CD4-positive, CD25-positive, alpha-beta regulatory T cell (primary cell): ENCODE measurements around the gene SH3RF1. TPM values are rescaled to one million over a fixed set of nuclear protein-coding genes. Genes with fewer than 3 reads are reported as not detected.

Experiments used
- ATAC-seq, 2 donors: fragments of 150-1000 bp; cut with Tn5 transposase; one replicate each; pipeline ENCODE4 v1.10.0; 2021; ENCODE audit warnings: low read depth in 2 of 2, moderate number of reproducible peaks in 2 of 2, moderate library complexity in 1 of 2
- DNase-seq, 3 donors: peaks; one replicate each; pipeline versions ENCODE4 v3.0.0 to v3.0.0-alpha.2; 2012 to 2022; ENCODE audit warnings: mixed read lengths in 1 of 3
- H3K27ac ChIP-seq: one replicate; pipeline ENCODE4 v1.7.0; 2013; ENCODE audit warnings: mild to moderate bottlenecking, low read length; ENCODE audit not compliant: insufficient read depth, poor library complexity, severe bottlenecking
- H3K27me3 ChIP-seq: one replicate; pipeline ENCODE4 v1.7.0; 2013; ENCODE audit warnings: low read length; ENCODE audit not compliant: control insufficient read depth, insufficient read depth
- H3K36me3 ChIP-seq: one replicate; pipeline ENCODE4 v1.7.0; 2013; ENCODE audit warnings: mild to moderate bottlenecking, low read length, moderate library complexity; ENCODE audit not compliant: control insufficient read depth, insufficient read depth
- H3K4me1 ChIP-seq: 2 replicates; pipeline ENCODE4 v1.7.0; 2013; ENCODE audit warnings: mild to moderate bottlenecking, low read length; ENCODE audit not compliant: insufficient read depth, control insufficient read depth, poor library complexity, severe bottlenecking
- H3K4me3 ChIP-seq: one replicate; pipeline ENCODE4 v1.7.0; 2013; ENCODE audit warnings: low read depth, mild to moderate bottlenecking, low read length, moderate library complexity
- H3K9me3 ChIP-seq, 2 experiments: 1 replicate in 1 of 2; 2 replicates in 1 of 2; pipeline ENCODE4 v1.7.0; 2013; ENCODE audit warnings: low read length in 2 of 2, mild to moderate bottlenecking in 1 of 2, moderate library complexity in 1 of 2; ENCODE audit not compliant: control insufficient read depth in 2 of 2
- H3K27ac Mint-ChIP-seq, 3 donors: one replicate each; pipeline ENCODE4 v1.8.0; 2020 to 2022; ENCODE audit warnings: mild to moderate bottlenecking in 3 of 3, mixed read lengths in 3 of 3, moderate library complexity in 2 of 3
- H3K27me3 Mint-ChIP-seq: one replicate; pipeline ENCODE4 v1.8.0; 2022; ENCODE audit warnings: mild to moderate bottlenecking, mixed read lengths
- H3K36me3 Mint-ChIP-seq: one replicate; pipeline ENCODE4 v1.8.0; 2020; ENCODE audit warnings: mixed read lengths
- H3K4me1 Mint-ChIP-seq, 4 donors: one replicate each; pipeline ENCODE4 v1.8.0; 2020 to 2022; ENCODE audit warnings: mixed read lengths in 4 of 4, mild to moderate bottlenecking in 1 of 4
- H3K4me3 Mint-ChIP-seq, 4 donors: one replicate each; pipeline ENCODE4 v1.8.0; 2020 to 2022; ENCODE audit warnings: mild to moderate bottlenecking in 4 of 4, mixed read lengths in 4 of 4, moderate library complexity in 3 of 4
- H3K9me3 Mint-ChIP-seq, 7 donors: one replicate each; pipeline ENCODE4 v1.8.0; 2020 to 2022; ENCODE audit warnings: mixed read lengths in 7 of 7, mild to moderate bottlenecking in 3 of 7, moderate library complexity in 2 of 7
- polyA plus RNA-seq, 4 donors: library from polyadenylated mRNA; unstranded; fragments of 300-500 nt; fragmentation: Illumina TruSeq; gene quantifications; one replicate each; pipeline ENCODE4 v1.2.3, GENCODE V29; 2021
- total RNA-seq: library from RNA; stranded (reverse); gene quantifications from one replicate; pipeline ENCODE4 v1.2.3, GENCODE V29; 2022

SH3RF1 gene
- total and polyA plus RNA-seq, 5 donors from 2014 or later = 0.69 TPM; not detected in 4

GRCh38 chr4:169254546-169254983 lies 16.2 kb downstream of the SH3RF1 start:
- no peaks in the 10 kb centered on the region for H3K36me3 ChIP-seq
- H3K27ac ChIP-seq = no peak overlapping the region
- no peaks in the 10 kb centered on the region for H3K4me1 ChIP-seq
- no peaks in the 10 kb centered on the region for H3K9me3 Mint-ChIP-seq
- no peak for DNase-seq
- peaks cover 16% of the 10 kb centered on the region for H3K27me3 Mint-ChIP-seq
- no peaks in the 10 kb centered on the region for H3K36me3 Mint-ChIP-seq
- no peaks in the 10 kb centered on the region for H3K9me3 ChIP-seq
- H3K4me3 ChIP-seq = no peak overlapping the region
- H3K27ac Mint-ChIP-seq = no peak overlapping the region
- no peak overlapping the region for H3K4me3 Mint-ChIP-seq
- no peaks in the 10 kb centered on the region for H3K27me3 ChIP-seq
- ATAC-seq = no peak
- H3K4me1 Mint-ChIP-seq = no peaks in the 10 kb centered on the region

GRCh38 chr4:169253904-169254303 lies 16.9 kb downstream of the SH3RF1 start:
- DNase-seq (no peak), ATAC-seq (no peak)
- Histone ChIP-seq H3K4me3 (no peak overlapping the region), H3K4me1 (no peaks in the 10 kb centered on the region), H3K9me3 (no peaks in the 10 kb centered on the region), H3K36me3 (no peaks in the 10 kb centered on the region), H3K27ac (no peak overlapping the region), H3K27me3 (no peaks in the 10 kb centered on the region)
- Mint-ChIP-seq H3K4me3 (no peak overlapping the region), H3K9me3 (no peaks in the 10 kb centered on the region), H3K36me3 (no peaks in the 10 kb centered on the region), H3K27me3 (peaks cover 16% of the 10 kb centered on the region), H3K27ac (no peak overlapping the region), H3K4me1 (no peaks in the 10 kb centered on the region)

- ATAC-seq (no peak), DNase-seq (no peak)
- H3K4me3 ChIP-seq = no peak overlapping the region
- no peaks in the 10 kb centered on the region for H3K27me3 ChIP-seq
- H3K4me1 ChIP-seq = no peaks in the 10 kb centered on the region
- no peak overlapping the region for H3K4me3 Mint-ChIP-seq
- no peaks in the 10 kb centered on the region for H3K9me3 ChIP-seq
- H3K9me3 Mint-ChIP-seq = peaks cover 0 to 2% (median 0%) of the 10 kb centered on the region in 7 donors
- no peak overlapping the region for H3K27ac ChIP-seq
- H3K27me3 Mint-ChIP-seq = peaks cover 16% of the 10 kb centered on the region
- no peaks in the 10 kb centered on the region for H3K36me3 ChIP-seq
- H3K27ac Mint-ChIP-seq = no peak overlapping the region
- no peaks in the 10 kb centered on the region for H3K4me1 Mint-ChIP-seq
- H3K36me3 Mint-ChIP-seq = no peaks in the 10 kb centered on the region
Measured at GRCh38 chr4:169253113-169253671, 17.6 kb downstream of the SH3RF1 start.

GRCh38 chr4:169252339-169253112 lies 18.2 kb downstream of the SH3RF1 start:
- Histone ChIP-seq H3K27me3 (no peaks in the 10 kb centered on the region), H3K36me3 (no peaks in the 10 kb centered on the region), H3K9me3 (no peaks in the 10 kb centered on the region), H3K4me1 (no peaks in the 10 kb centered on the region), H3K4me3 (no peak overlapping the region), H3K27ac (no peak overlapping the region)
- ATAC-seq = no peak
- no peak for DNase-seq
- Mint-ChIP-seq H3K9me3 (peaks cover 0 to 3% (median 0%) of the 10 kb centered on the region in 7 donors), H3K27me3 (peaks cover 16% of the 10 kb centered on the region), H3K36me3 (no peaks in the 10 kb centered on the region), H3K4me1 (no peaks in the 10 kb centered on the region), H3K27ac (no peak overlapping the region), H3K4me3 (no peak overlapping the region)

- Histone ChIP-seq H3K4me1 (no peaks in the 10 kb centered on the region), H3K27me3 (no peaks in the 10 kb centered on the region), H3K27ac (no peak overlapping the region), H3K36me3 (no peaks in the 10 kb centered on the region), H3K9me3 (no peaks in the 10 kb centered on the region), H3K4me3 (no peak overlapping the region)
- peaks cover 16% of the 10 kb centered on the region for H3K27me3 Mint-ChIP-seq
- DNase-seq (no peak), ATAC-seq (no peak)
- H3K9me3 Mint-ChIP-seq = peaks cover 0 to 3% (median 0%) of the 10 kb centered on the region in 7 donors
- no peaks in the 10 kb centered on the region for H3K36me3 Mint-ChIP-seq
- no peak overlapping the region for H3K4me3 Mint-ChIP-seq
- H3K27ac Mint-ChIP-seq = no peak overlapping the region
- no peaks in the 10 kb centered on the region for H3K4me1 Mint-ChIP-seq
Measured at GRCh38 chr4:169251291-169252235, 19.2 kb downstream of the SH3RF1 start.

GRCh38 chr4:169250796-169251195 lies 20.0 kb downstream of the SH3RF1 start:
- H3K27me3 ChIP-seq = no peaks in the 10 kb centered on the region
- H3K27ac Mint-ChIP-seq = no peak overlapping the region
- no peaks in the 10 kb centered on the region for H3K36me3 Mint-ChIP-seq
- no peak overlapping the region for H3K4me3 ChIP-seq
- H3K36me3 ChIP-seq = no peaks in the 10 kb centered on the region
- no peaks in the 10 kb centered on the region for H3K4me1 ChIP-seq
- H3K27me3 Mint-ChIP-seq = peaks cover 16% of the 10 kb centered on the region
- H3K4me1 Mint-ChIP-seq = no peaks in the 10 kb centered on the region
- no peak for DNase-seq
- H3K4me3 Mint-ChIP-seq = no peak overlapping the region
- H3K9me3 ChIP-seq = no peaks in the 10 kb centered on the region
- no peak for ATAC-seq
- H3K9me3 Mint-ChIP-seq = peaks cover 0 to 3% (median 0%) of the 10 kb centered on the region in 7 donors
- H3K27ac ChIP-seq = no peak overlapping the region

GRCh38 chr4:169249999-169250398 lies 20.8 kb downstream of the SH3RF1 start:
- no peak overlapping the region for H3K27ac Mint-ChIP-seq
- no peak overlapping the region for H3K4me3 ChIP-seq
- no peaks in the 10 kb centered on the region for H3K36me3 Mint-ChIP-seq
- H3K27me3 Mint-ChIP-seq = peaks cover 16% of the 10 kb centered on the region
- no peaks in the 10 kb centered on the region for H3K4me1 Mint-ChIP-seq
- peaks cover 0 to 3% (median 0%) of the 10 kb centered on the region in 7 donors for H3K9me3 Mint-ChIP-seq
- no peaks in the 10 kb centered on the region for H3K27me3 ChIP-seq
- no peak overlapping the region for H3K4me3 Mint-ChIP-seq
- no peak for DNase-seq
- no peak overlapping the region for H3K27ac ChIP-seq
- no peaks in the 10 kb centered on the region for H3K36me3 ChIP-seq
- no peaks in the 10 kb centered on the region for H3K9me3 ChIP-seq
- no peaks in the 10 kb centered on the region for H3K4me1 ChIP-seq
- ATAC-seq = no peak
